Lung (tissue), 12 donors: Measurements from ENCODE around the gene EPS8L2. TPM values are rescaled to one million over a fixed set of nuclear protein-coding genes. Genes with fewer than 3 reads are reported as not detected.

Experiments used
- ATAC-seq: fragments of 200-7000 bp; cut with Tn5 transposase; one replicate; pipeline ENCODE4 v1.9.1; 2020; ENCODE audit warnings: moderate number of reproducible peaks; ENCODE audit not compliant: insufficient read depth, low FRiP score
- DNase-seq, 3 donors: peaks; one replicate each; pipeline ENCODE4 v3.0.0-alpha.2; 2013 to 2017
- H3K27ac ChIP-seq, 2 donors: one replicate each; pipeline ENCODE4 v1.5.1; 2013; ENCODE audit warnings: mild to moderate bottlenecking in 2 of 2, moderate library complexity in 2 of 2, control low read depth in 1 of 2, inconsistent platforms in 1 of 2, low read depth in 1 of 2, low read length in 1 of 2
- H3K27me3 ChIP-seq, 3 donors: one replicate each; pipeline ENCODE4 v1.5.1; 2013; ENCODE audit warnings: low read length in 2 of 3; ENCODE audit not compliant: control insufficient read depth in 3 of 3, insufficient read depth in 3 of 3
- H3K36me3 ChIP-seq, 4 donors: one replicate each; pipeline ENCODE4 v1.5.1; 2013; ENCODE audit warnings: low read length in 4 of 4, mild to moderate bottlenecking in 1 of 4, moderate library complexity in 1 of 4; ENCODE audit not compliant: control insufficient read depth in 4 of 4, insufficient read depth in 4 of 4
- H3K4me1 ChIP-seq, 5 donors: one replicate each; pipeline ENCODE4 v1.5.1; 2013; ENCODE audit warnings: low read length in 5 of 5, mild to moderate bottlenecking in 2 of 5, moderate library complexity in 1 of 5; ENCODE audit not compliant: control insufficient read depth in 5 of 5, insufficient read depth in 5 of 5
- H3K4me3 ChIP-seq: one replicate; pipeline ENCODE4 v1.5.1; 2013; ENCODE audit warnings: mild to moderate bottlenecking, control low read depth, moderate library complexity
- H3K9ac ChIP-seq, 2 donors: one replicate each; pipeline ENCODE4 v1.5.1; 2013; ENCODE audit warnings: low read length in 2 of 2, control low read depth in 1 of 2; ENCODE audit not compliant: insufficient read depth in 1 of 2
- H3K9me3 ChIP-seq, 4 donors: one replicate each; pipeline ENCODE4 v1.5.1; 2013; ENCODE audit warnings: low read length in 3 of 4, mild to moderate bottlenecking in 1 of 4, moderate library complexity in 1 of 4; ENCODE audit not compliant: control insufficient read depth in 4 of 4, insufficient read depth in 3 of 4
- WGBS, 2 donors: extraction: QIAGEN DNeasy Blood & Tissue Kit; methylation state at CpG; one replicate each; pipeline ENCODE4 v1.1.7; 2013; 5-methylcytosine and 5-hydroxymethylcytosine counted together
- polyA plus RNA-seq, 2 donors: library from polyadenylated mRNA; stranded (reverse); fragments of 200-250 nt; gene quantifications; one replicate each; pipeline ENCODE4 v1.2.1, GENCODE V29; 2013
- total RNA-seq, 2 donors: library from RNA; depleted of rRNA in 1 of 2; stranded (reverse); fragments of >200 nt in 1 of 2; gene quantifications; one replicate each; pipeline ENCODE4 v1.2.1, GENCODE V29; 2014 to 2021
- TF ChIP-seq, protein P1 (sequence below): IDR thresholded peaks from 2 replicates; pipeline ENCODE4 v1.5.1; 2012; ENCODE audit warnings: mild to moderate bottlenecking; ENCODE audit errors: control extremely low read depth, extremely low read depth
- donor health status: control.
- donor health status: control.
- donor health status: Bipolar disorder and iron deficiency.
- donor health status: healthy.
- donor health status: DM: yes; HTN: yes; CAD: no.

EPS8L2 gene
- total and polyA plus RNA-seq, 4 donors = 35.6 to 166 (median 103) TPM

DNA sequence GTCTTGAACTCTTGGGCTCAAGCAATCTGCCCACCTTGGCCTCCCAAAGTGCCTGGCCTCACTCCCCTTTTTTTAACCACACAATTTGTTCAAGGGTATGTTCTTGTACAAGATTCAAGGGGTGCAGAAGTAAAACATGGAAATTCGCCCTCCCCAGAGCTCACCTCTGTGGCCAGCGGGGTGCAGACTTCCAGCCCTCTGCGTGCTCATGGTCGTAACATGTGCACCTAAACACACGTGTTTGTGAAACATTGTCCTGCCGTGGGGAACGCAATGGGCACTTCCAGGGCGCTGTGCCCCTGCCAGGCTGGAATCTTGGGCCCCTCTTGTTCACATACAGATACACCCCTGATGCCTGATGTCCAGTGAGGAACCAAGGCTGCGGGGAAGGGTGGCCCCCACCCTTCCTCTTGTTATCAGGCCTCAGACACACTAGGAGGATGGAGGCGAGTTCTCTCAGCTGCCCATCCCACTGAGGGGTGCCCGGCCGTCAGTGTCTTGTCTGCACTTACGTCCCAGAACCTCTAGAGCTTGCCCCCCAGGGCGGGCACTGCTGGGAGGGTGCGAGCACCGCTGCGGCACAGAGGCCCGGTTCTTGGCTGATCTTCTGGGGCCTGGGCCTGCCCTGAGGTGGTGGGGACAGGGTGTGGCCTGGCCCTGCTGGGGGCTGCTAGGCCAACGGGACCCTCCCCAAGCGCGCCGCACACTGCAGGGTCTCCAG, 4.1 kb upstream of the EPS8L2 start:
- Histone ChIP-seq H3K27me3 (peaks cover 0 to 4% (median 0%) of the 10 kb centered on the region in 3 donors), H3K9me3 (no peaks in the 10 kb centered on the region), H3K36me3 (peaks cover 0 to 15% (median 7%) of the 10 kb centered on the region in 4 donors), H3K9ac (no peak overlapping the region), H3K4me1 (peaks cover 0 to 21% (median 0%) of the 10 kb centered on the region in 5 donors), H3K27ac (no peak overlapping the region), H3K4me3 (no peak overlapping the region)
- 95 to 96% methylated on average over 22 of the region's 22 CpGs for WGBS, 2 donors
- ATAC-seq (no peak), DNase-seq (no peak)
- TF ChIP-seq, protein P1, sequence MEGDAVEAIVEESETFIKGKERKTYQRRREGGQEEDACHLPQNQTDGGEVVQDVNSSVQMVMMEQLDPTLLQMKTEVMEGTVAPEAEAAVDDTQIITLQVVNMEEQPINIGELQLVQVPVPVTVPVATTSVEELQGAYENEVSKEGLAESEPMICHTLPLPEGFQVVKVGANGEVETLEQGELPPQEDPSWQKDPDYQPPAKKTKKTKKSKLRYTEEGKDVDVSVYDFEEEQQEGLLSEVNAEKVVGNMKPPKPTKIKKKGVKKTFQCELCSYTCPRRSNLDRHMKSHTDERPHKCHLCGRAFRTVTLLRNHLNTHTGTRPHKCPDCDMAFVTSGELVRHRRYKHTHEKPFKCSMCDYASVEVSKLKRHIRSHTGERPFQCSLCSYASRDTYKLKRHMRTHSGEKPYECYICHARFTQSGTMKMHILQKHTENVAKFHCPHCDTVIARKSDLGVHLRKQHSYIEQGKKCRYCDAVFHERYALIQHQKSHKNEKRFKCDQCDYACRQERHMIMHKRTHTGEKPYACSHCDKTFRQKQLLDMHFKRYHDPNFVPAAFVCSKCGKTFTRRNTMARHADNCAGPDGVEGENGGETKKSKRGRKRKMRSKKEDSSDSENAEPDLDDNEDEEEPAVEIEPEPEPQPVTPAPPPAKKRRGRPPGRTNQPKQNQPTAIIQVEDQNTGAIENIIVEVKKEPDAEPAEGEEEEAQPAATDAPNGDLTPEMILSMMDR = no peak

GRCh38 chr11:702462-703461, 3.3 kb upstream of the EPS8L2 start:
- H3K27ac ChIP-seq = peak overlapping the region in 1 of 2 donors; percentile 68
- H3K36me3 ChIP-seq = peaks cover 0 to 15% (median 7%) of the 10 kb centered on the region in 4 donors
- peak; percentile 61 for ATAC-seq
- no peak overlapping the region for H3K4me3 ChIP-seq
- H3K4me1 ChIP-seq = peaks cover 0 to 21% (median 0%) of the 10 kb centered on the region in 5 donors
- H3K27me3 ChIP-seq = peaks cover 0 to 4% (median 0%) of the 10 kb centered on the region in 3 donors
- H3K9ac ChIP-seq = no peak overlapping the region
- WGBS, 2 donors = 53 to 68% methylated on average over 26 of the region's 26 CpGs
- no peaks in the 10 kb centered on the region for H3K9me3 ChIP-seq
- TF ChIP-seq, protein P1 = no peak
- no peak for DNase-seq

GRCh38 chr11:703506-703905, 2.5 kb upstream of the EPS8L2 start:
- Histone ChIP-seq H3K36me3 (peaks cover 0 to 15% (median 7%) of the 10 kb centered on the region in 4 donors), H3K27ac (peak overlapping the region in 1 of 2 donors; percentile 68), H3K9me3 (no peaks in the 10 kb centered on the region), H3K9ac (no peak overlapping the region), H3K27me3 (peaks cover 0 to 4% (median 0%) of the 10 kb centered on the region in 3 donors), H3K4me1 (peaks cover 0 to 21% (median 0%) of the 10 kb centered on the region in 5 donors), H3K4me3 (no peak overlapping the region)
- ATAC-seq (no peak), DNase-seq (no peak)
- WGBS, 2 donors = 92 to 93% methylated on average over 9 of the region's 9 CpGs
- TF ChIP-seq, protein P1 = no peak
